Loucy (cell line): ENCODE measurements around the gene RNU1-1.
"Not testable (repeated sequence)": the region's sequence is repeated elsewhere in the genome, so short reads cannot be mapped to it uniquely, and the experiment has no call there.

Experiments
- H2AFZ ChIP-seq: fragments of 200-600 bp; sonication (generic); 2 replicates; pipeline ENCODE4 v1.6.0; 2016; ENCODE audit warnings: antibody characterized with exemption, mild to moderate bottlenecking, low read length, moderate library complexity
- H3F3A ChIP-seq: fragments of 200-600 bp; 2 replicates; pipeline ENCODE4 v1.6.0; 2016; ENCODE audit warnings: antibody characterized with exemption, low read depth, mild to moderate bottlenecking
- H3K27me3 ChIP-seq: fragments of 200-600 bp; sonication (generic); 2 replicates; pipeline ENCODE4 v1.6.1; 2014; ENCODE audit warnings: low read length, mild to moderate bottlenecking; ENCODE audit not compliant: insufficient read depth, poor library complexity, severe bottlenecking
- H3K36me3 ChIP-seq: fragments of 200-600 bp; sonication (generic); 2 replicates; pipeline ENCODE4 v1.6.1; 2016; ENCODE audit warnings: low read length; ENCODE audit not compliant: insufficient read depth
- H3K4me1 ChIP-seq: fragments of 200-600 bp; sonication (generic); 2 replicates; pipeline ENCODE4 v1.5.1; 2014; ENCODE audit warnings: low read length, mild to moderate bottlenecking; ENCODE audit not compliant: insufficient read depth, poor library complexity, severe bottlenecking
- H3K4me2 ChIP-seq: fragments of 200-600 bp; sonication (generic); 2 replicates; pipeline ENCODE4 v1.6.0; 2014; ENCODE audit warnings: antibody characterized with exemption, low read length, low read depth, mild to moderate bottlenecking; ENCODE audit not compliant: poor library complexity, severe bottlenecking
- H3K4me3 ChIP-seq: fragments of 200-600 bp; sonication (generic); 2 replicates; pipeline ENCODE4 v1.5.1; 2014; ENCODE audit warnings: low read length, mild to moderate bottlenecking, mixed read lengths; ENCODE audit not compliant: poor library complexity, severe bottlenecking
- H3K79me2 ChIP-seq: fragments of 200-600 bp; sonication (generic); 2 replicates; pipeline ENCODE4 v1.6.1; 2014; ENCODE audit warnings: low read length; ENCODE audit not compliant: insufficient read depth
- H3K9ac ChIP-seq: fragments of 200-600 bp; sonication (generic); 2 replicates; pipeline ENCODE4 v1.6.0; 2014; ENCODE audit warnings: mild to moderate bottlenecking, low read depth, low read length, moderate library complexity; ENCODE audit not compliant: poor library complexity, severe bottlenecking
- H3K9me2 ChIP-seq: fragments of 200-600 bp; sonication (generic); replicated peaks from 2 replicates; pipeline ENCODE4 v1.6.1; 2016; ENCODE audit warnings: low read depth, low read length, mixed read lengths
- H3K9me3 ChIP-seq: fragments of 200-600 bp; sonication (generic); 2 replicates; pipeline ENCODE4 v1.6.1; 2014; ENCODE audit warnings: mild to moderate bottlenecking, antibody characterized with exemption, low read length, low read depth; ENCODE audit not compliant: insufficient read depth
- H4K20me1 ChIP-seq: fragments of 200-600 bp; sonication (generic); 2 replicates; pipeline ENCODE4 v1.6.0; 2014; ENCODE audit warnings: antibody characterized with exemption, low read length, mild to moderate bottlenecking; ENCODE audit not compliant: insufficient read depth, poor library complexity, severe bottlenecking

RNU1-1 gene

DNA sequence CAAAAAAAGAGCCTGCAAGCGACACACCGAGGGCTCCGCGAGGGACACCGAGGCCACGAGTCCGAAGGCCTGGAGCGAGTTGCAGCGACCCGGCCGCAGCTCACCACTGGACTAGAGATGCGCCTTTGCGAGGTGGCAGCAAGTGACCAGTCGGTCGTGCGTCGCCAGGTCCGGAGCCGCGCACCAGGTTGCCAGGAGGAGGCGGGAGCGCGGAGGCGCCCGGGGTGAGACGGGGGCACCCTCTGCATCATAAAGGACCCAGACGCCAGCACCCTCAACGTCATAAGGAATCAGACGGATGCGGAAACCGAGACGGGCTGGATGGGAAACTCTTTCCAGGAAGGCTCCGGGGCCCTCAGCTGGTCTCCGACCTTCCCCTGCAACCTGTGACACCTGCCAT is 21.4 kb upstream of the RNU1-1 start:
- not testable (repeated sequence) for H3K9me3 ChIP-seq, H3K4me2 ChIP-seq, H3K27me3 ChIP-seq, H3K4me3 ChIP-seq, H3K4me1 ChIP-seq, H3K79me2 ChIP-seq, H4K20me1 ChIP-seq, H2AFZ ChIP-seq, H3K9ac ChIP-seq, H3K9me2 ChIP-seq, H3K36me3 ChIP-seq, H3F3A ChIP-seq

DNA sequence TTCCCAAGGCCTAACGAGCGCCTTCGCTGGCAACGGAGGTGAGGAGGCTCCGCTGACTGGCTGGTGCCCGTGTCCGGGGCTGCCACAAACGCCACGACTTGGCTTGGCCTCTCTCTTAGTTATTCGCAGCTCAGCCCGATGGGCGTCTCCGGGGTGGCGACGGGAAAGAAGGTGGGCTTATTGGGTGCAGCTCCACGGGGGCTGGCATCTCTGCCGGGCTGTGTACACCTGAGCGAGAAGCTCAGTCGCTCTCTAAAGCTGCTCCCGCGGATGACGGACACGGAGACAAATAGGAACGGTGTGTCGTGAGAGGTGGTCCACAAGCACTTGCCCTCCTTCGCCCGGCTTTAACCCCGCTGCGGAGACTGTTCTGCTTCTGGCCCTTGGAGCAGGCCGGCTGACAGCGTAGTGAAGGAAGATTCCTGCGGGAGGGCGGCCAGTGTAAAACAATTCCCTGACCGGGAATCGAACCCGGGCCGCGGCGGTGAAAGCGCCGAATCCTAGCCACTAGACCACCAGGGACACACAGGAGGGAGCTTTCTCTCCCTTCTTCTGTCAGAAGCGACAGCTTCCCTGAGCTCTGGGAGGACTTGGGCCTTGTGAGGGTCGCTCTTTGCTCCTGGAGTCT is 20.9 kb upstream of the RNU1-1 start:
- not testable (repeated sequence) for H3F3A ChIP-seq, H4K20me1 ChIP-seq, H3K4me3 ChIP-seq, H3K9me2 ChIP-seq, H3K4me2 ChIP-seq, H3K36me3 ChIP-seq, H2AFZ ChIP-seq, H3K27me3 ChIP-seq, H3K79me2 ChIP-seq, H3K9ac ChIP-seq, H3K9me3 ChIP-seq, H3K4me1 ChIP-seq

DNA sequence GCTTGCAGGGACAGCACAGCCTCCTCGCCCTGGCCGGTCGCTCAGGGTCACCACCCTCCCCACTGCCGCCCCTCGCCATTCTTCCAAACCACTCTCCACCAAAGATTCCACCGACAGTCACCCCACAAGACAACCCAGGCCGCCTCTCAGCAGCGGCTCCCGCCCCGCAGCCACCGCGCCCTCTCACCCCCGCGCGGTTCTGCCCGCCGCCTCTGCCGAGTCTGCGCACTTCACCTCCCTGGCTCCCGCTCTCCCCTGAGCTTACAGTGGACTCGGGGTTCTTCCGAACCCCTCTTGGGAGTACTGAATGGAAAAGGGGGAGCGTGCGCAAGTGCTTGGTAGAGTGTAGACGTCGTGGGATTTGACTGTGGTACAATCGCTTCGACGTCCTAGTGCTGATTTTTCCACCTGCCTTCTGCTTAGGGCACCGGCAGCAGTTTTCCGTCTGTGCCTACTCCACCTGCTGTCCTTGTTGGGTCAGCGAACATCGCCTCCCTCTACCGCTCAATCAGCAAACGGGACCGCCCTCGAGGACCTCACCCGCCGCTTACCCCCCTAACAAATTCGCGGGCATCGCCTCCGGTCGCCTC is 20.2 kb upstream of the RNU1-1 start:
- not testable (repeated sequence) for H3K9me3 ChIP-seq, H3K36me3 ChIP-seq, H4K20me1 ChIP-seq, H3K4me3 ChIP-seq, H3K9ac ChIP-seq, H3F3A ChIP-seq, H3K4me2 ChIP-seq, H3K9me2 ChIP-seq, H3K4me1 ChIP-seq, H3K79me2 ChIP-seq, H3K27me3 ChIP-seq, H2AFZ ChIP-seq

- H3K9ac ChIP-seq, H3F3A ChIP-seq, H3K9me2 ChIP-seq, H3K79me2 ChIP-seq, H3K4me1 ChIP-seq, H3K4me3 ChIP-seq, H3K27me3 ChIP-seq, H3K36me3 ChIP-seq, H3K4me2 ChIP-seq, H2AFZ ChIP-seq, H3K9me3 ChIP-seq, H4K20me1 ChIP-seq: not testable (repeated sequence)
Measured at GRCh38 chr1:16532235-16532991, 18.3 kb upstream of the RNU1-1 start.

DNA sequence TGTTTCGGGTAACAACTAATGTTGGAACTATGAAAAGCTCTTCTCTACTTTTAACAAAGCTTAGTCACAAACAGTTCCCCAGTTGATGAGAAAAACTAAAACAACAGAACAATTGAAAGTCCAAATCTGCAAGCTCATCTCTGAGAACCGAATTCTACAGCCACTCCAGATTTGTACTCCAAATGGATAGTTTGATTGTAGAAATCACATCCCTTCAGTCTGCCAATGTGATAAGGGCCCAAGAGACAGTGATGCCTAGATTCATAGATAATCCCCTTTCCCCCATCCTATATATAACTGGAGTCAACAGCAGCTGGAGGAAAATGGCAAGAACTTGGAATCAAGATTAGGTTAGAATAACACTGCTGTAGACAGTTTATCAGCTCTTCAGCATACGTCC is 14.3 kb upstream of the RNU1-1 start:
- H3K4me3 ChIP-seq, H3F3A ChIP-seq, H2AFZ ChIP-seq, H3K9ac ChIP-seq, H4K20me1 ChIP-seq, H3K9me2 ChIP-seq, H3K36me3 ChIP-seq, H3K27me3 ChIP-seq, H3K4me2 ChIP-seq, H3K4me1 ChIP-seq, H3K79me2 ChIP-seq, H3K9me3 ChIP-seq: not testable (repeated sequence)

DNA sequence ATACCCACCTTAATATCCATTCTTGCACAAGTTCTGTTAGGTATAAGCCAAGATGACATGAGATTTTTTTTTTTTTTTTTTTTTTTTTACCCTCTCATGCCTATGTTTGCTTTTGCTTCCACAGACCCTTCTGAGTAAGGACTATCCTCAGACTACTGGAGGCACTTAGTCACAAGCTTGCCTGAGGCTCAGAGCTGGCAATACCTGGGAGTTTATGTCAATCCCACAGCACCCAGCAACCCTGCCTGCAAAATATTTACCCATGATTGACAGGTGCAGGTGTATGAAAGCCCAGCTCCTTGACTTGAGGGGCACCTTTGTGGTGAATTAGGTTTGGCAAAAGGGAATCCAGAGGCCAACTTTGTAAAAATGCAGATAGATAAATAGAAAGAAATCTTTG is 11.7 kb upstream of the RNU1-1 start:
- H3K9ac ChIP-seq, H2AFZ ChIP-seq, H3F3A ChIP-seq, H3K79me2 ChIP-seq, H3K9me3 ChIP-seq, H3K4me1 ChIP-seq, H4K20me1 ChIP-seq, H3K4me3 ChIP-seq, H3K9me2 ChIP-seq, H3K27me3 ChIP-seq, H3K4me2 ChIP-seq, H3K36me3 ChIP-seq: not testable (repeated sequence)

GRCh38 chr1:16521679-16522078 is 7.6 kb upstream of the RNU1-1 start:
- H3F3A ChIP-seq, H3K4me3 ChIP-seq, H3K9ac ChIP-seq, H3K79me2 ChIP-seq, H3K4me1 ChIP-seq, H4K20me1 ChIP-seq, H2AFZ ChIP-seq, H3K4me2 ChIP-seq, H3K36me3 ChIP-seq, H3K9me2 ChIP-seq, H3K27me3 ChIP-seq, H3K9me3 ChIP-seq: not testable (repeated sequence)
